IPS DF 4.7 (cell line): ENCODE data around the gene CHSY1.

Experiments used
- DNase-seq: peaks from one replicate; pipeline ENCODE4 v3.0.0-alpha.2; 2013; ENCODE audit warnings: low spot score; ENCODE audit errors: extremely low read depth

CHSY1 gene

GRCh38 chr15:101269479-101270223, 17.8 kb upstream of the CHSY1 start:
- no peak for DNase-seq

- DNase-seq, result no peak
These were observed 15.7 kb upstream of the CHSY1 start for GRCh38 chr15:101267320-101268104.

DNA sequence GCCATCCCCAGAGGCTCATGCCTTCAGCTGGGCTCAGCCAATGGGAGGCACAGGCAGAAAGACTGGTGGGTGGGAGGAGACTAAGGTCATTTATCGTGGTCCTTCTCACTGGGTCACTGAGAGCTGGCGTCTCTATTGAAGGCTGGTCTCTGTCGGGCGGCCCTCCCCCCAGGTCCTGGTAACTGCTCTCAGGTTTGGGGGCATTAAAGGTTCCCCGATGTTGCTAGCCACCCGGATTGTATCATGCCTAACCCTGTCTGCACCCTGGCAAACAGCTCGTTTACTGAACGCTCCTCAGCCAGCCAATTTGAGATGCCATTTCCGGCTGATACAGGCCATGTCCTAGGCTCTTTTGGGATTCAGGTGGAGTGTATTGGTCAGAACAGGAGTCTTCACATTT, 14.9 kb upstream of the CHSY1 start:
- no peak for DNase-seq

DNA sequence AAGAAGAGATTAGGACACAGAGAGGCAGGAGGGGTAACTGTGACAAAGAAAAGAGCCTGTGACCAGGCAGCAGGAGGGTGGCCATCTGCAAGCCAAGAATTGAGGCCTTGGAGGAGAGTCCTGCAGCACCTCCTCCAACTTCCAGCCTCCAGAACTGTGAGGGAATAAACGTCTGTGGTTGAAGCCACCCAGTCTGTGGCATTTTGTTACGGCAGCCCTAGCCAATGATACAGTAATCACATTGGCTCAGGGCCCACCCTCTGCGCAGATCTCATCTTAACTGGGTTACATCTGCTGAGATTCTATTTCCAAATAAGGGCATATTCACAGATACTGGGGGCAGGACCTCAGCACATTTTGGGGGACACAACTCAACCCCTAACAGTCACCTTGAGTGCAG, 14.2 kb upstream of the CHSY1 start:
- DNase-seq, result no peak

DNA sequence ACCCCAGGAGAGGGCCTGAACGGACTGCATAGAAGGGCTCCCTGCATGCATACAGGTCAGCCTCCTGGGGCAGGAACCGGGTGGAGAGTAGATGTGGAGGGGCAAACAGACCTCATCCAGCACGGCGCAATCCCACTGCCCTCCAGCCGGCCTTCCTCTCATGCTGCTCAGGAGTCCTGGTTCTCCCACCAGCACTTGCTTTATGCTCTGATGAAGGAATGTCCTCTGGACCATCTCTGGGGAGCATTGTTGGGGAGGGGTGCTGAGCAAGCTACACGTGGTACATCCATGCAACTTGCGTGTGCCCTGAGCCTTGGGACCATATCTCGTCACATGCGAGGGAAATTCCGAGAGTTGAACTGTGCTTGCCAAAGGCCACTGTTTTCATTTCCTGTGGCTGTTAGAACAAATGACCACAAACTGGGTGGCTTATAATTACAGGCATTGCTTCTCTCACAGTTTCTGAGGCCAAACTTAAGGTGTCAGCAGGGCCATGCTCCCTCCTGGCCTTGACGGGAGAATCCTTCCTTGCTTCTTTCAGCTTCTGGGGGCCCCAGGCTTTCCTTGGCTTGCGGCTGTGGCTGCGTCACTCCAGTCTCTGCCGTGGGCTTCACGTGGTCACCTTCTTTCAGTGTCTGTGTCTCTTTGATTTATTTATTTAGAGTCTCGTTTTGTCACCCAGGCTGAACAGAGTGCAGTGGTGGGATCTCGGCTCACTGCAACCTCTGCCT, 13.2 kb upstream of the CHSY1 start:
- no peak for DNase-seq

GRCh38 chr15:101264011-101264410, 12.2 kb upstream of the CHSY1 start:
- DNase-seq, result no peak

- DNase-seq, result no peak
These were observed 10.7 kb upstream of the CHSY1 start for GRCh38 chr15:101262551-101262950.

DNA sequence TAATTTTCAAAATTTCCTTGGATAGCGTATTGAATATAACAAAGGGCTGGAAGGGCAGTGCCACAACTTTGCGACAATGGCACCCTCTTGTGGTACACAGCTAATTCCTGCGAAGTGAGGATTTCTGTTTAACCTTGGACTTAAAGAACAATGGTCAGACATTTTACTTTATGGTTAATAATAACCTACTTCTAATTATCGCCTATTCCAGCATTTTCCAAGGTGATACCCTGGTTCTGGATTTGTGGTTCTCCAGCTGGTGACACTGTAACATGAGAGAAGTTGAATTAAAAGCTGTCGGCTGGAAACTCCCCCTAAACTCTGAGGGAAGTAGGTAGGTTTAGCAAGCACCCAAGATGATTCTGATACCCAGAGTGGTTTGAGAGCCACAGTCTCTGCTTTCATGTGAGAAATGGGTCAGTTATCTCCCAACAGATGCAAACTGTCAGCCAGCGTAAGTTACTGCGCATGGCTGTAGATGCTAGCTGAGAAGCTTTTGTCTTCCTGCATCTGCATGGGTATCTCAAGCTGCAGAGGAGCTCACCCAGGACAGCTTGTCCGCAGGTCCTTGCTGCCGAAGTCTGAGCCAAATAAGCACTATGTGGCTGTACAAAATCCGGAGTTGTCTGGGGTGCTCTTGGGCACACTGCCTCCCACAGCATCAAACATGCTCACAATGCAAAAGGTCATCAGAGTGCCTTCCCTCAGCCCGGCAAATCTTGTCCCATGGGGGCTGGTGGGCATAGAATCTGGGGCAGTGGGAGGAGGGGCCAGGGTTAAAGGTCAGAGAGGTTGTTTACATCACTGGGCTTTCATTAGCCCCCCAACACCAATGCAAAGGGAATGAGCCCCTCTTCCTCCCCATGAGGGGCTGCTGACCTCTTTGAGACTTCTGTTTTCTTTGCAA, 6.6 kb upstream of the CHSY1 start:
- no peak for DNase-seq

DNA sequence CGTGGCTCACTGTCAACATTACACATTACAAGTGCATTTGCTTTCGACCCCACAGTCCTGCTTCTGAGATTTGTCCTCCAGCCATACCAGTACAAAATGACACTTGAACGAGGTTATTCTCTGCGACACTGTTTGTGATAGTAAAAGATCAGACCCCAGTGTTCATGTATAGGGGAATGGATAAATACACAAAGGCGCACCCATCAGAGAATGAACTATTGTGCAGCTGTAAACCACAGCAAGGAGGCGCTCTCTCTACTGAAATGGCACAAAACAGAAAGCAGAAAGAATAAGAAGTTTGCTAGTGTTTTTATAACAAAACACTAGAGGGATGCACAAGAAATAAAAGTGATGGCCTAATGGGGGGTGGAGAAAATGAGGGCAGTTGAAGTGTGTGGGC, 4.9 kb upstream of the CHSY1 start:
- no peak for DNase-seq

GRCh38 chr15:101255615-101256241, 3.9 kb upstream of the CHSY1 start:
- no peak for DNase-seq

- DNase-seq, result no peak
These were observed 3.2 kb upstream of the CHSY1 start for GRCh38 chr15:101255051-101255395.

- no peak for DNase-seq
These were observed 2.6 kb upstream of the CHSY1 start for GRCh38 chr15:101254157-101255050.

GRCh38 chr15:101252836-101253235, 988 bp upstream of the CHSY1 start:
- DNase-seq, result no peak

DNA sequence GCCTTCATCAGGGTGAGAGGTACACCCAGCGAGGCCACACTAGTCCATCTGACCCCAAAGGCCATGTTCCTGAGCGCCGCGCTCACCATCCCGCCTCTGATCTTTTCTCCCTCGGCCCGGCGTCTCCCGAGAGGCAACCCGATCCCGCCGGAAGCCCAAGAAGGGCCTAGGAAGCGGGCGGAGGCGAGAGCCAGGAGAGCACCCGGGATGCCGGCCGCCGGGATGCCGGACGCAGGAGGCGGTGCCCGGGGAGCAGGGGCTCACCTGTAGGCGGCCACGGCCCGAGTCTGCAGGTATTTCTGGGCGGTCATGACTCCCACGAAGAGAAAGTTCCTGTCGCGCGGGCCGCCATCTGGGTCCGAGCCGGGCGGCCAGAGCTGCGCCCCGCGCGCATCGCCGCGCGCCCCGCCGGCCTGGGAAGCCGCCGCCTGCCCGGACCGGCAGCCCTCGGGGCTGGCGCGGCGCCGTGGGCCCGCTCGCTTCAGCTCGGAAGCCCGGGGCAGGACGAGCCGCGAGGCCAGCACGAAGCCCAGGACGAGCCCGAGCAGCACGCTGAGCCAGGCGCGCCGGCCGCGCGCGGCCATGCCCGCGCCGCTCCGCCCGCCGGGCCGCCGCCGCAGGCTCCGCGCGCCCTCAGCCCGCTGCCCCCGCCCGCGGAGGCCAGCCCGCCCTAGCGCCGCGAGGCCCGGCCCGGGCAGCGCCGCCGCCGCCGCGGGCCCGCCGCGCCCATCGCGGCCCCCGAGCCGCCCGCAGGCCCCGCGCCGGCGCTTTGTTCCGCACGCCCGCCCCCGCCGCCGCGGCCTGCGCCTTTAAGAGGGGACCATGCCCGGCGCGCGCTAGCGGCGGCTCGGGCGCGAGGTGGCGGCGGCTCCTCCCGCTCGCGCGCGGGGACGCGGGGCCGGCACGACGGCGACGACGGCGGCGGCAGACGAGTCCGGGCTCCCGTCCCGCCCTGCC, 697 bp downstream of the CHSY1 start:
- DNase-seq, result no peak

DNA sequence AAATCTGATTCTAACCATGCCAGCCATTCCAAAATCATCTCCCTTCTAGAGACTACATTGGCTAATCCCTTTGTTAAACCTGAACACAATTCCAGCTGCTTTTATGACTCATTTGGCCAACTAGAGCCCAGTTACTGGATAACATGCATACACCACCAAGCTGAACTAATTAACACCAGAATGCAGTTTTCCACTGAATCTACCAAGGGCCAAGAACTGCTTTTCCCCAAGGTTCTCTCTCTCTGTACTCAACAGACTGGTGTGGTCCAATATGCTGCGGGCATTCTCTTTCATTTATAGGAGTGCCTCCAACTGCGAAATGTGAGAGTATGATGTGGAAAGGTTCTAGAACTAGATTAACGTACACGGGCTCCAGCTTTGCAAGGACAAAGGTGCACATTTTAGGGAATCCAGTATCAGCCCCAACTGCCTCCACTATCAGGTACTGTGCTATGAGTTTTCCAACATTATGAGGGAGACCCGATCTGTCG, 1.5 kb downstream of the CHSY1 start:
- DNase-seq, result no peak

- no peak for DNase-seq
These were observed 3.6 kb downstream of the CHSY1 start for GRCh38 chr15:101248274-101248673.

DNA sequence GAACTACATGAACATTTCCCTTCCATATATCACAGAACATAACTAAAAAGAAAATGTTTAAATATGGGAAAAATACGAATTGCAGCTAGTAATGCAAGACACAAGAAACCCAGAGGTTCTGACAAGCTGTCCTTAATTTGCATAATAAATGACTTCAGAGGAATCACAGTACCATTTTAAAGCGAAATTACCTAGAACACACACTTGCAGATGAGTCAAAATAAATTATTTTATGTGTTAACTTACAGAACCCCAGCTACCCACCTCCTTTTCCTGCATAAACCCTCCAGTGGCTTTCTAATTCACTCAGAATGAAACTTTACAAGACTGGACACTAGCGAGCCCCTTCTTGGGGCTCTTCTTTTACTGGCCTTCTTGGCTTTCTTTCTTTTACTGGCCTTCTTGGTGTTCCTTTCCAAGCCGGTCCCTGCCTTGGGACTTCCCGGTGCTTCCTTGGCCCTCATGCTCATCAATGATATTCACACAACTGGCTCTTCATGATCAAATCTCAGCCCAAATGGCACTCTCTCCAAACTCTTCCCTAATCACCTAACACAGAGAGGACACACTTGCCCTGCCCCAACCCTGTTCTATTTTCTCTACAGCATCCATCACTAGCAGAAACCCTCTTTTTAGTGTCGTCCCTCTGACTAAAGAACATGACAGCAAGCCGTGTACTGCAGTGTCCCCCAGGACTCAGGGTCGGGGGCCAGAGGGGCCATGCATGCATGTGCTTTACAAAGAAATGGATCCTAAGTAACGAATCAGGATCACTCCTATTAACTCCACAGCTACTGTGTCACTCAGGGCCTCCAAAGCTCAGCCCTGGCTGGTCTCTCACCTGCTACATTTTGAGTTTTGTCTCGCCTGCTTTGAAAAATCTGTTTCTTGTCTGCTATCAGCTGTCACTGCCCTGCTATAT, 4.8 kb downstream of the CHSY1 start:
- no peak for DNase-seq
